Endothelial cell (in vitro differentiated cells): ENCODE results near the gene CTNNA3. TPM values are rescaled to one million over a fixed set of nuclear protein-coding genes. Genes with fewer than 3 reads are reported as not detected.

ENCODE experiments used
- DNase-seq: peaks from one replicate; pipeline ENCODE4 v3.0.0; 2021; ENCODE audit warnings: low spot score
- H3K27ac Mint-ChIP-seq: one replicate; pipeline ENCODE4 v1.8.0; 2021; ENCODE audit warnings: mixed read lengths, inconsistent platforms; ENCODE audit not compliant: unreplicated experiment
- H3K27me3 Mint-ChIP-seq: one replicate; pipeline ENCODE4 v1.8.0; 2021; ENCODE audit warnings: mild to moderate bottlenecking, moderate library complexity, mixed read lengths, inconsistent platforms; ENCODE audit not compliant: unreplicated experiment
- H3K36me3 Mint-ChIP-seq: one replicate; pipeline ENCODE4 v1.8.0; 2021; ENCODE audit warnings: mild to moderate bottlenecking, low read depth, mixed read lengths, inconsistent platforms; ENCODE audit not compliant: unreplicated experiment
- H3K4me1 Mint-ChIP-seq: one replicate; pipeline ENCODE4 v1.8.0; 2021; ENCODE audit warnings: mild to moderate bottlenecking, mixed read lengths, inconsistent platforms; ENCODE audit not compliant: unreplicated experiment
- H3K4me3 Mint-ChIP-seq: one replicate; pipeline ENCODE4 v1.8.0; 2021; ENCODE audit warnings: mild to moderate bottlenecking, mixed read lengths, inconsistent platforms; ENCODE audit not compliant: unreplicated experiment
- H3K9me3 Mint-ChIP-seq: one replicate; pipeline ENCODE4 v1.8.0; 2021; ENCODE audit warnings: mixed read lengths, inconsistent platforms; ENCODE audit not compliant: unreplicated experiment
- total RNA-seq: library from RNA; stranded (reverse); fragmentation: NEBNext Ultra II Directional; extraction: Animal tissue kit (Norgen Biotek cat#: 25700); gene quantifications from one replicate; pipeline ENCODE4 v1.2.1, GENCODE V29; 2021; ENCODE audit not compliant: unreplicated experiment
- TF ChIP-seq, protein P1 (sequence below): fragments of 200-600 bp; sonication (generic); IDR thresholded peaks from one replicate; pipeline ENCODE4 v1.5.0; 2021; ENCODE audit warnings: antibody characterized with exemption; ENCODE audit not compliant: unreplicated experiment

The CTNNA3 gene
- total RNA-seq, 1 donor from 2014 or later = 2.3 TPM

- H3K36me3 Mint-ChIP-seq = no peaks in the 10 kb centered on the region
- no peaks in the 10 kb centered on the region for H3K27me3 Mint-ChIP-seq
- no peaks in the 10 kb centered on the region for H3K9me3 Mint-ChIP-seq
- TF ChIP-seq, protein P1, sequence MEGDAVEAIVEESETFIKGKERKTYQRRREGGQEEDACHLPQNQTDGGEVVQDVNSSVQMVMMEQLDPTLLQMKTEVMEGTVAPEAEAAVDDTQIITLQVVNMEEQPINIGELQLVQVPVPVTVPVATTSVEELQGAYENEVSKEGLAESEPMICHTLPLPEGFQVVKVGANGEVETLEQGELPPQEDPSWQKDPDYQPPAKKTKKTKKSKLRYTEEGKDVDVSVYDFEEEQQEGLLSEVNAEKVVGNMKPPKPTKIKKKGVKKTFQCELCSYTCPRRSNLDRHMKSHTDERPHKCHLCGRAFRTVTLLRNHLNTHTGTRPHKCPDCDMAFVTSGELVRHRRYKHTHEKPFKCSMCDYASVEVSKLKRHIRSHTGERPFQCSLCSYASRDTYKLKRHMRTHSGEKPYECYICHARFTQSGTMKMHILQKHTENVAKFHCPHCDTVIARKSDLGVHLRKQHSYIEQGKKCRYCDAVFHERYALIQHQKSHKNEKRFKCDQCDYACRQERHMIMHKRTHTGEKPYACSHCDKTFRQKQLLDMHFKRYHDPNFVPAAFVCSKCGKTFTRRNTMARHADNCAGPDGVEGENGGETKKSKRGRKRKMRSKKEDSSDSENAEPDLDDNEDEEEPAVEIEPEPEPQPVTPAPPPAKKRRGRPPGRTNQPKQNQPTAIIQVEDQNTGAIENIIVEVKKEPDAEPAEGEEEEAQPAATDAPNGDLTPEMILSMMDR = no peak
- peaks cover 2% of the 10 kb centered on the region for H3K4me1 Mint-ChIP-seq
- no peak overlapping the region for H3K4me3 Mint-ChIP-seq
- H3K27ac Mint-ChIP-seq = no peak overlapping the region
- no peak for DNase-seq
These were observed 1176.4 kb downstream of the CTNNA3 start for GRCh38 chr10:66519616-66520015.

GRCh38 chr10:66514666-66515065 lies 1181.3 kb downstream of the CTNNA3 start:
- H3K27ac Mint-ChIP-seq = no peak overlapping the region
- H3K4me1 Mint-ChIP-seq = peaks cover 2% of the 10 kb centered on the region
- TF ChIP-seq, protein P1 = no peak
- H3K27me3 Mint-ChIP-seq = no peaks in the 10 kb centered on the region
- H3K9me3 Mint-ChIP-seq = no peaks in the 10 kb centered on the region
- DNase-seq = no peak
- no peaks in the 10 kb centered on the region for H3K36me3 Mint-ChIP-seq
- no peak overlapping the region for H3K4me3 Mint-ChIP-seq

DNA sequence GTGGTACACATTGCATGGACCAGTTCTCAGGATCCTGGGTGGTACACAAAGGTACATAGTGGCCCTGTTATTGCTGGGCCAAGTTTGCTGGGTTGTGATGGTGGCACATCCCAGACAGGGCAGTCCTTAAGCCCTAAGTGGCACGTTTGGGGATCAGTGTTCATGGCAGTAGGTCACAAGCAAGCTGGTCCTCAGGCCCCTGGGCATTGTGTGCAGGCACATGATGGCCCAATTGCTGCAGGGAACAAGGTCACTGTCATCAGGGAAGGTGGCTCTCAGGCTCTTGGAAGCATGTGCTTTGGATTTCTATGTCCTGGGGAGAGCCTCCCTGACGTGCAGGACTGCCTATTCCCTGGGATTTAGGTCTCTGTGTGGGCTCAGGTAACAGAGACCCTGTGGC lies 1182.5 kb downstream of the CTNNA3 start:
- Mint-ChIP-seq H3K27ac (no peak overlapping the region), H3K4me3 (no peak overlapping the region), H3K27me3 (no peaks in the 10 kb centered on the region), H3K4me1 (peaks cover 2% of the 10 kb centered on the region), H3K36me3 (no peaks in the 10 kb centered on the region), H3K9me3 (no peaks in the 10 kb centered on the region)
- no peak for DNase-seq
- TF ChIP-seq, protein P1 = no peak

GRCh38 chr10:66505003-66505657 lies 1190.9 kb downstream of the CTNNA3 start:
- Mint-ChIP-seq H3K27me3 (no peaks in the 10 kb centered on the region), H3K27ac (no peak overlapping the region), H3K4me1 (no peaks in the 10 kb centered on the region), H3K4me3 (no peak overlapping the region), H3K36me3 (no peaks in the 10 kb centered on the region), H3K9me3 (no peaks in the 10 kb centered on the region)
- DNase-seq = no peak
- TF ChIP-seq, protein P1 = no peak

DNA sequence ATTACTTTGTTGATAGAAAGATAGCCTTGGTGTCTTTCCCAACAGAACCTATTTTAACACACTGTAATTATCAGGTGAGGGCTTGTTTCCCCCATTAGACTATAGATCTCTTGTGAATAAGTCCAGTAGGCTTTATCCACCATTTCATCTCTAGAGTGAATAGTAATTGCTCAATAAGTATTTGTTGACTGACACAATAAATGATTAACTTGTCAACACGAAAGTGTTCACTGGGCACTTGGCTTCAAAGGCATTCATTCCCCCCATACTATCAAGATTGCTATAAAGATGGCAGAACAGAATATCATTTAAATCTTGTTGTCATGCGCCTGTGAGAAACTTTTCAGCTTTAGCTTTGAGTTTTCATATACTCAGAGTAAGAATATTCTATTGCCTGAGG lies 1194.6 kb downstream of the CTNNA3 start:
- H3K27me3 Mint-ChIP-seq = peaks cover under 1% of the 10 kb centered on the region
- H3K27ac Mint-ChIP-seq = no peak overlapping the region
- H3K4me1 Mint-ChIP-seq = no peaks in the 10 kb centered on the region
- H3K9me3 Mint-ChIP-seq = no peaks in the 10 kb centered on the region
- TF ChIP-seq, protein P1 = no peak
- no peaks in the 10 kb centered on the region for H3K36me3 Mint-ChIP-seq
- no peak overlapping the region for H3K4me3 Mint-ChIP-seq
- no peak for DNase-seq
